A673 (cell line): Measurements from ENCODE around the gene ZGLP1.

ENCODE experiments used
- EZH2 ChIP-seq: fragments of 200-600 bp; sonication (generic); IDR thresholded peaks from 2 replicates; pipeline ENCODE4 v1.6.1; 2017; ENCODE audit warnings: borderline replicate concordance, low read depth, mild to moderate bottlenecking, mixed read lengths, antibody characterized with exemption, low read length; ENCODE audit not compliant: poor library complexity, severe bottlenecking
- TF ChIP-seq, protein P1 (sequence below): fragments of 300-800, 200-600 bp; sonication (generic); conservative IDR thresholded peaks from 2 replicates; pipeline ENCODE4 v1.5.1; 2017; ENCODE audit warnings: low read depth, mild to moderate bottlenecking, antibody characterized with exemption, low read length, moderate library complexity, mixed read lengths

DNA sequence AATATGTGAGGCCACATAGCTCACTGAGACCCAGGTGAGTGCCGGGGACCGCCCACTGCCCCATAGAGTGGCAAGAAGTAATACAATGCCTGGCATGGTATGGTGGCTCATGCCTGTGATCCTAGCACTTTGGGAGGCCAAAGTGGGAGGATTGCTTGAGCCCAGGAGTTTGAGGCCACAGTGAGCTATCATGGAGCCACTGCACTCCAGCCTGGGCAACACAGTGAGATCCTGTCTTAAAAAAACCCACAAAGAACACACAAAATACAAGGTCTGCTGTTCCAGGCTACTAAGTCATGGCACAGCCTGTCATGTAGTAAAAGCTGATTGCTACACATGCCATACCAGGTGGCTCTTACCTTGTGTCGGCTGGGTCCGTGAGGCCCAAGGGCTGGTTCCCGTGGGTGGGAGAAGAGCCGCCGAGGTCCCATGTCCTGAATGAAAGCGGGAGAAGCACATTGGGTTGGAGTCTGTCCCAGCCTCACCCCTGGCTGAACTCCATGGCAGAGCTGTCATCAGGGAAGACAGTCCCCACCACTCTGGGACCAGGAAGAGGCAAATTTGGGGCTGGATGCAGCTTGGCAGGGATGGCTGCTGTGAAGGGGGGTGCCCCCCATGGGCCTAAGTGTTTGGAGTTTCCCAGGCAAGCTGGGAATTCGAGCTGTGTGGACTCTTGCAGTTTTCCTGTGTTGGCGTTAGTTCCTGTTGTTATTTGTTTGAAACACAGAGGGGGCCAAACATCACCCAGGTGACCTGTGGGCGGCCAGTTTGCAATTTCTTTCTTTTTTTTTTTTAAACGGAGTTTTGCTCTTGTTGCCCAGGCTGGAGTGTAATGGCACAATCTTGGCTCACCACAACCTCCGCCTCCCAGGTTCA is 9.4 kb upstream of the ZGLP1 start:
- TF ChIP-seq, protein P1, sequence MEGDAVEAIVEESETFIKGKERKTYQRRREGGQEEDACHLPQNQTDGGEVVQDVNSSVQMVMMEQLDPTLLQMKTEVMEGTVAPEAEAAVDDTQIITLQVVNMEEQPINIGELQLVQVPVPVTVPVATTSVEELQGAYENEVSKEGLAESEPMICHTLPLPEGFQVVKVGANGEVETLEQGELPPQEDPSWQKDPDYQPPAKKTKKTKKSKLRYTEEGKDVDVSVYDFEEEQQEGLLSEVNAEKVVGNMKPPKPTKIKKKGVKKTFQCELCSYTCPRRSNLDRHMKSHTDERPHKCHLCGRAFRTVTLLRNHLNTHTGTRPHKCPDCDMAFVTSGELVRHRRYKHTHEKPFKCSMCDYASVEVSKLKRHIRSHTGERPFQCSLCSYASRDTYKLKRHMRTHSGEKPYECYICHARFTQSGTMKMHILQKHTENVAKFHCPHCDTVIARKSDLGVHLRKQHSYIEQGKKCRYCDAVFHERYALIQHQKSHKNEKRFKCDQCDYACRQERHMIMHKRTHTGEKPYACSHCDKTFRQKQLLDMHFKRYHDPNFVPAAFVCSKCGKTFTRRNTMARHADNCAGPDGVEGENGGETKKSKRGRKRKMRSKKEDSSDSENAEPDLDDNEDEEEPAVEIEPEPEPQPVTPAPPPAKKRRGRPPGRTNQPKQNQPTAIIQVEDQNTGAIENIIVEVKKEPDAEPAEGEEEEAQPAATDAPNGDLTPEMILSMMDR: no peak
- no peak for TF ChIP-seq EZH2
